Measurements from ENCODE around the gene NCAN.
"Not testable (repeated sequence)": the region's sequence is repeated elsewhere in the genome, so short reads cannot be mapped to it uniquely, and the experiment has no call there.

Gene NCAN

GRCh38 chr19:19211499-19212420 lies at the start of gene NCAN:
Gene NCAN (plus strand): TSS chr19:19211958. CDS start chr19:19216954, 4,996 bp downstream.
- no peak for DNase-seq

- no peak for DNase-seq
These were observed 49.3 kb upstream of the NCAN start for GRCh38 chr19:19162495-19162894.

DNA sequence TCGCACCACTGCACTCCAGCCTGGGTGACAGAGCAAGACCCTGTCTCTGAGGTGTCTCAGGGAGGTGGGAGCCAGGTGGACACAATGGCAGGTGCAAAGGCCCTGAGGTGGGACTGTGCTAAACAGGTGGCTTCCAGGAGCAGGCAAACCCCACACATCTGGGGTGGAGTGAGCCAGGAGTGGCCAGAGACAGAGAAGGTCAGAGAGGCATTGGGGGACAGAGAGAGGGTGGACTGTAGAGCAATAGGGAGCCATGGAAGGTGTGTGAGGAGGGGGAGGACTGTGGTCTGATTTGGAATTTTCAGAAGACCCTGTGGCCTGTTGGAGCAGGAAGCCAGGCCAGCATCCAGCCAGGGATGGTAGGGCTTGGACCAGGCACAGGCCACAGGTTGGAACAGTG lies 46.4 kb upstream of the NCAN start:
- no peak for DNase-seq

GRCh38 chr19:19167612-19168011 lies 44.1 kb upstream of the NCAN start:
- DNase-seq: no peak

GRCh38 chr19:19169236-19170052 lies 42.3 kb upstream of the NCAN start:
- DNase-seq: no peak

DNA sequence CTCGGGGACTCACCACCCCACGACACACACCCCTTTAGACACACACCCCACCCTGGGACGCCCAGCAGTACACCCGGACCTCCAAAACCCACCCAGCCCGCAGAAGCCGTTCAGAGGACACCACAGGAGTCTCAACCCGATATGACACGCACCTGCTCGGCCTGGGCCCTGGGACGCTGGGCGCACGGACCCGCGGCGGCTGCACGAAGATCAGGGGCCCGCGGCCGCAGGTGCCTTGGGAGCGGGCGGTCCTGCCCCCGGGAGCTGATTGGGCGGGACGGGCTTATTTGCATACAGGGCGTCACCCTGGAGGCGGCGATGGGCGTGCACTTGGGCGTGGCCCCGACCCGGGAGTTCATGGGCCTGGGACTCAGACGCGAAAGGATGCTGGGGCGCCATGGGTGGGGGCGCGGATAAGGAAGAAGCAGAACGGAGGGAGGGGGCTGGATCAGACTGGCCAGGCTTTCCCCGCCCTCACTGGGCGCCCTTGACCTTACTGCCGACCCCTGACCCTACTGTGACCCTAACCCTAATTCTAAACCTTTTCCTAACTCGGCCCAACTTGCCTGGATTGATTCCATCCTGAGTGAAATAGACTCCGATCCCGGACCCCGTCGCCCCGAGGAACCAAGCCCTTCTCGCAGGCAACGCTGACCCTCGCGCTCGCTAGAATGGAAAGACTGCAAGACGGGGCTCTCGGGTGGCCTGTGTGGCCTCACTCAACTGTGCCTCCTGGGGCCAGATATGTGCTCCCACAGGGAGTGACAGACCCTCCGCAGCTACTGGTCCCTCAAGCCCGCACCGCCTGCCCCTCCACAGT lies 41.5 kb upstream of the NCAN start, which contains the start of gene MEF2B:
Gene MEF2B (minus strand): TSS at position 211 of the 820 bp plus-strand sequence. CDS start 19,528 bp downstream, outside the sequence.
- peak; percentile 77 for DNase-seq

DNA sequence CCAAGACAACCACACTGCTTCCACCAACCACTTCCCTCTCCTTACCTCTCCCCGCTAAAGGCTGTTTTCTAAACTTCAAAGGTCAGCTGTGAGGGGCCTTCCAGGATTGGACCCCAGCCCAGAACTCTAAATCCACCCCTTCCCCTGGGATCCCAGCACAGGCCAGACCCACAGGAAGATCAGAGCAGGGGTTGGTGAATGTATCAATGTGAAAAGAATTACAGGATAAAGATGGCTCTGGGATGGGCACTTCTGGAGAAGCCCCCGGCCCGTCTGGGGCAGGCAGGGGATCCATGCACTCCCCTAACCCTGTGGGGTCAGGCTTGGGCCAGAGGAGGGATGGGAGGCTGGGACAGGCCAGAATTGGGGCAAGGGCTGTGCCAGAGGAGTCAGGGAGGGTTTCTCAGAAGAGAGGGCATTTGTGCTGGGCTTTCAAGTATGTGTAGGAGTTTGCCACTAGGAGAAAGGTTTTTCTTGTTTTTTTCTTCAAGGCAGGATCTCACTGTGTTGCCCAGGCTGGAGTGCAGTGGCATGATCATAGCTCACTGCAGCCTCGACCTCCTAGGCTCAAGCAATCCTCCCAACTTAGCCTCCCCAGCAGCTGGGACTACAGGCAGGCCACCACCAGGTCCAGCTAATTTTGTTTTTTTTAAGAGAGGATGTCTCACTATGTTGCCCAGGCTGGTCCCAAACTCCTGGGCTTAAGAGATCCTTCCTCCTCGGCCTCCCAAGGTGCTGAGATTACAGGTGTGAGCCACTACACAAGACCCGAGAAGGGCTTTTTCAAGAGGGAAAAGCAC lies 40.7 kb upstream of the NCAN start:
- no peak for DNase-seq

GRCh38 chr19:19171821-19172532 lies 39.8 kb upstream of the NCAN start:
- no peak for DNase-seq

DNA sequence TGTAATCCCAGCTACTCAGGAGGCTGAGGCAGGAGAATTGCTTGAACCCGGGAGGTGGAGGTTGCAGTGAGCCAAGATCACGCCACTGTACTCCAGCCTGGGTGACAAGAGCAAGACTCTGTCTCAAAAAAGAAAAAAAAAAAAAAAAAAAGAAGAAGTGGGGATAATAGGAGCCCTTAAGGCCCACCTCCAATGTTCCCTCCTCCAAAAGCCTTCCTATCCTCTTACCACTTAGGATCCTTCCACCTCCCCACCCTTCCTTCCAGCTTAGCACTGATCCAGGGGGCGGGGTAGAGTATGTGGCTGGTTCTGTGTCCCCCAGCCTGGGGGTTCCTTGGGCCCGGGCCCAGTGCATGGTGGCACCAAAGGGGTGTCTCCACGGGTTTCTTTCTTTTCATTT lies 38.5 kb upstream of the NCAN start:
- not testable (repeated sequence) for DNase-seq

DNA sequence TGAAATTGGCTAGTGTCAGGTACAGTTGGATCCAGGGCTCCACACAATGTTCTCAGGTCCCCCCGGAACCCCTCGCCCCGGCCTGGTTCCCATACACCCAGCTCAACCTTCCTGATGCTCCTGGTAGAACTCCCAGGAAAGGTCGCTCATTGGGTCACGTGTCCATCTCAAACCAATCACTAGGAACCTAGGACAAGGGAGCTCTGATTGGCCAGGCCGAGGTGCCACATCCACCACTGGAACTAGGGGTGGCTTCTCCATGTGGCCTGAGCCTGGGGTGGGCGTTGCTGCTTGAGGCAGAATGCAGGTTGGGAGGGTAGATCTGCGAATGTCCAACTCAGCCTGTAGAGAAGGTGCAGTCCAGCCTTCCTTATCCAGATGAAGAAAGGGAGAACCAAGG lies 34.8 kb upstream of the NCAN start:
- no peak for DNase-seq

DNA sequence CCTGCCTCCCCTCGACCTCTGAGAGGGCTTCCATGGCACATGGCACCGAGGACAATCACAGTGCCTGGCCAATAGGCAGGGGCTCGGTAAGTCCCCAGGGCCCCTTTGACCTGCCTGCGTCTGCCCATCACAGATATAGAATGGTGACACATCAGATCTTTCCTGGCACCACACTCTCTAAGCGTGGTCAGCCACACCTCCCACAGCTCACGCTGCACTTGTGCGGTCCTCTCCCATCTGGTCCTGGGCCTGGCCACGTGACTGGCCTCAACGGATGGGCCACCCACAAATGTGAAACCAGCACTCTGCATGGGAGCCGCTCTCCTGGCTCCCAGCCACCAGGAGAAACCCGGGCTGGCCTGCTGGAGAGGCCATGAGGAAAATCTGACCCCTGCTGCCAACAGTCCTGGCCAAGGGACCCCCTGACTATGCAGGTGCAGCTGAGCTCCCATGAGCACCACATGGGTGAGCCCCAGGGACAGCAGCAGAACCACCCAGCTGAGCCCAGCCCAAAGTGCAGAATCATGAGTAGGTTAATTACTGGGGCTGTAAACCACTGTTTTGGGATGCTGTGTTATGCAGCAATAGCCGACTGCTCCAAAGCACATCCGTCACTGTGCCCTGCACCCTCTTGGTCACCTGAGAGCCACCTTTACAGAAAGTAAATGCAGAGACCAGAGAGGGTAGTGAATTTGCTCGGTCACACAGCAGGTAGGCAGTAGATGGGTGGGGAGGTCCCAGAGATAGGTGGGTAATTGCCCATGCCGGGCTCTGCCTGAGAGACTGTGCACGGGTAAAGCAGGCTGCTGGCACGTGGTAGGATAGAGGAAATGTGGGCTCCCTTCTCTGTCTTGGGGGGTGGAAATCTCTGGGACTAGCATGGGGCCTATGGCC lies 32.0 kb upstream of the NCAN start:
- no peak for DNase-seq

DNA sequence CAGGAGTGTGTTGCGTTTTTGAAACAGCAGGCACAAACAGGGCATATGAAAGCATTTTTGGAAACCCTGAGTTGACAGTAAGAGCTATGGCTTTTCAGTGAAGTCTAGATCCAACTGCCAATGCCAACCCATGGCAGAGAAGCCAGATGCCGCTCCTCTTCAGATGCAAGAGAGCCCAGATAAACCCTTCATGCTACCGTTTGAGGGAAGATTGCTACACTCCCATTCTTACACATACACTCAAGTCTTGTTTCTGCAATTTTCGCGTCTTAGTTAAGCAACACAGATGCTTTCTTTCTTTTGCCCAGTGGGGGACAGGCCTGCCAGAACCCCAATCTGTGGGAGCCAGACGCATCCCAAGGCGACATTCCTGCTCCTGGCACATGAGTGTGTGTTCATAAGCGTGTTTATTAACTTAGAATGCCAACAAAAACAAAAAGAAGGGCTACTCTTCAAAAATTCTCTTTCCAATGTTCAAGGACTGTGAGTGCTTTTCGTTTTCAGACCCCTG lies 30.2 kb upstream of the NCAN start:
- DNase-seq: no peak

DNA sequence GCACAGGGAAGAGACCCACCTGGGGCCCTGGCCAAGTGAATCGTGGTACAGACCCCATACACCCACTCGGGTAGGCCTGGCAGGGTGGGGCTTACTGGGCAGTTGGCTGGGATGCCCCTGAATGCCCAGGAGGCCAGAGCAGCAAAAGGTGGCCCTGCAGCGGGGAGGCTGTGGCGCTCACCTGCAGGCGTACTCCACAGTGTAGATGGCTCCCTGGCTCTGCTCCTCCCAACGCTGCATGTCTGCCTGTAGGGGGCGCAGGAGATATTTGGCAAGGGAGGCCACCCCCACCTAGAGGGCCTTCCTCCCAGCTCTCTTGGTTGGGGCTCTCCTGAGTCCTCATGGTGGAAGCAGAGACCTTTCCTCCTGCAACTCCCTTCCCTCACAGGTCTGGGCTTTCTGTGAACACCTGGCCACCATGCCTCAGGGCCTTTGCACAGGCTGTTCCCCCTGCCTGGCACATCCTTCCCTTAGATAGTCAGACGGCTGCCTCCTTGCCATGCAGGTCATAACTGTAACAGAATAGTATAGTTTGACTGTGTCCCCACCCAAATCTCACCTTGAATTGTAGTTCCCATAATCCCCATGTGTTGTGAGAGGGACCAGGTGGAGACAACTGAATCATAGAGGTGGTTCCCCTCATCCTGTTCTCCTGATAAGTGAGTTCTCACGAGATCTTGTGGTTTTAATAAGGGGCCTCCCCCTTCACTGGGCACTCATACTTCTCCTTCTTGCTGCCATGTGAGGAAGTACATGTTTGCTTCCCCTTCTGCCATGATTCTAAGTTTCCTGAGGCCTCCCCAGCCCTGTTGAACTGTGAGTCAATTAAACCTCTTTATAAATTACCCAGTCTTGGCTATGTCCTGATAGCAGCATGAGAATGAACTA lies 25.7 kb upstream of the NCAN start:
- peak; percentile 54 for DNase-seq

- no peak for DNase-seq
These were observed 25.0 kb upstream of the NCAN start for GRCh38 chr19:19186742-19187141.

DNA sequence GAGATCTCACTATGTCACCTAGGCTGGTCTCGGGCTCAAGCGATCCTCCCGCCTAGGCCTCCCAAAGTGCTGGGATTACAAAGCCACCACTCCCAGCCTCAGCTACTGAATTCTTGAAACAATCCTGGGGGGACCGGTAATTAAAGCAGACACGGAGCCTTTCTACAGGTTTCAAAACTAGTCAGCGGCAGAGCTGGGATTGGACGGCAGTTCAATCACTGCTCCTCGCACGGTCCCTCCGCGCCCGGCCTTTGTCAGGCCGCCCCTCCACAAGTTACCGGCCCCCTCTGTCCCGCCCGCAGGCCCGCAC lies 20.0 kb upstream of the NCAN start:
- DNase-seq: no peak

DNA sequence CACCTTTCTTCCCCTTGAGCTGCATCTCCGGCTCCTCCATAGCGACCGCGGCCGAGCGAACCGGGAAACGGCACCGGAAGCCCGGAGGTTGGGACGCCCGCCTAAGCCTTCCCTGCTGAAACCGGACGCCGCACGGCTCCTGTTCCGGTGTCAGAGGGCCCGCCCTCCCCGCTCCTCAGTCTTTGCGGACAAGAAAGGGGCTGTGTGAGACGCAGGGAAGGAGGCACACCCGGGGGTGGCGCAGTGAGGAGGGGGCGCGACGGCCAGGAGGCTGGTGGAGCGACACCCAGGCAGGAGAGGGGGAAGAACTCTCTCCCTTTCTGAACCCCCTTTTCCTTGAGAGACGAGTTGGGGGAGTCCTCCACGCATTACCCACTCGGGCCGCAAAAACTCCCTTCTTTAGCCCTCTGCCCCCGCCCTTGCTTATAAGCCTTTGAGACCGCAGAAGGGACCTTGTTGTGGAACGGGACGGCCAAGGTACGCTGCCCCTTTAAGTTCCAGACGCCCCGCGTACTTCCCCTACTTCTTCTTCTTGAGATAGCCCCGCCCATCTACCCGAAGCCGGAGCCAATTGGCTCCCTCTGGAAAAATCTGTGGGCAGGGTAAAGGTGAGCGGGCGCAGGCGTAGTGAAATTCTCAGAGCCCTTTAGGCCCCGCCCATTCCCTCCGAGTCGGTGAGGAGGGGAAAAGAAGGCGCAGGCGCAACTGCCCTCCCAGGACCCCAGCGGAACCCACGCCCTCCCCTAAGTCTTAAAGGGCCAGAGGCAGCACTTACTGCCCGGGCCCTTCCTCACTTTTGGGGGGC lies 19.5 kb upstream of the NCAN start, which contains the start of the genes BORCS8 and RFXANK:
Gene BORCS8 (minus strand): TSS at position 75 of the 805 bp plus-strand sequence. CDS start 35 bp downstream, at position 40.
Gene RFXANK (plus strand): TSS at position 181 of the 805 bp plus-strand sequence. CDS start 1,689 bp downstream, outside the sequence.
- DNase-seq: peak; percentile 99

GRCh38 chr19:19192910-19193423 lies 18.8 kb upstream of the NCAN start:
- DNase-seq: no peak

DNA sequence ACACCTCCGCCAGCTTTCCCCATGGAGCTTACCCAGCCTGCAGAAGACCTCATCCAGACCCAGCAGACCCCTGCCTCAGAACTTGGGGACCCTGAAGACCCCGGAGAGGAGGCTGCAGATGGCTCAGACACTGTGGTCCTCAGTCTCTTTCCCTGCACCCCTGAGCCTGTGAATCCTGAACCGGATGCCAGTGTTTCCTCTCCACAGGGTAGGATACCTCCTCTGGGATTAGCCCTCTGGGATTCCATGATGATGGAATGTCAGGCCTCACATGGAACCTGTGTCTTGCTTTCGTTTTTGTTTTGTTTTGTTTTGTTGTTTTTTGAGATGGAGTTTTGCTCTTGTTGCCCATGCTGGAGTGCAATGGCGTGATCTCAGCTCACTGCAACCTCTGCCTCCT lies 17.8 kb upstream of the NCAN start:
- DNase-seq: no peak
